ENCODE measurements around the gene ZNF407.

The ZNF407 gene

GRCh38 chr18:75113455-75113854 lies 515.8 kb downstream of the ZNF407 start:
- ATAC-seq (ENCODE audit: low read depth) (no peak), DNase-seq (ENCODE audit: low spot score in 2 of 2) (no peak)
- H3K9me3 Mint-ChIP-seq: no peaks in the 10 kb centered on the region
- no peak overlapping the region for H3K27ac Mint-ChIP-seq
- H3K36me3 Mint-ChIP-seq: no peaks in the 10 kb centered on the region
- H3K4me1 Mint-ChIP-seq: no peaks in the 10 kb centered on the region
- H3K27me3 Mint-ChIP-seq: peaks cover 8% of the 10 kb centered on the region
- H3K4me3 Mint-ChIP-seq: no peak overlapping the region

- DNase-seq (ENCODE audit: low spot score in 2 of 2) (no peak), ATAC-seq (ENCODE audit: low read depth) (no peak)
- Mint-ChIP-seq H3K27me3 (peaks cover 8% of the 10 kb centered on the region), H3K4me1 (no peaks in the 10 kb centered on the region), H3K9me3 (no peaks in the 10 kb centered on the region), H3K4me3 (no peak overlapping the region), H3K36me3 (no peaks in the 10 kb centered on the region), H3K27ac (no peak overlapping the region)
These were observed 516.6 kb downstream of the ZNF407 start for GRCh38 chr18:75114231-75114764.

Data from memory B cell (primary cell).